ENCODE results near the gene COL15A1. TPM values are rescaled to one million over a fixed set of nuclear protein-coding genes. Genes with fewer than 3 reads are reported as not detected.

The COL15A1 gene
- total RNA-seq, 1 experiment from 2014 or later: 0.22 TPM

DNA sequence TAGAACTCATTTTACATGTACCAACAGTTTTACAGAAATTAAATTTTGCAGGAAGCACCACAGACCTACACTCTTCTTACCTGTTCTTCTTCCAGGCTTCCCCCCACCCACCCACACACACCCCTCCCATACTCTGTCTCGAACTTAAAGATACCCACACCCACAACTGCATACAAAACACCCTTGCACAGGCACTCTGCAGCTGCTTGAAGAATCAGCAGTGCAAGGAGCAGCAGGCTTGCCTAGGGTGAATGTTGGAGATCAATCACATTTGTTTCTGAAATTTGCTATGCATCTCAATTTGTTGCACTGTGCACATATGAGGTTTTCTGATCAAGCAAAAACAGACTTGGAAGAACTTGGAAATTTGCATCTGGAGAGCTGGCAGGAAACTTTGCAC is 83.7 kb downstream of the COL15A1 start:
- Mint-ChIP-seq H3K4me3 (no peak overlapping the region), H3K27ac (no peak overlapping the region), H3K4me1 (no peaks in the 10 kb centered on the region), H3K27me3 (ENCODE audit: low read depth) (no peaks in the 10 kb centered on the region; the same call in 1 of the 2 replicates), H3K9me3 (peaks cover 5% of the 10 kb centered on the region; the same call in 1 of the 2 replicates), H3K36me3 (no peaks in the 10 kb centered on the region)
- DNase-seq (ENCODE audit: low spot score) (no peak), ATAC-seq (no peak)
- CTCF ChIA-PET: interaction anchor here (0.6 to 0.8 kb wide), 2 partner anchors 12 to 114 kb away, joined by 3 read pairs; no protein-coding TSS in a partner anchor
- POLR2A ChIA-PET: no interaction called here
- TF ChIP-seq FOXK1 (CRISPR knock-in tag; IDR thresholded peaks at IDR 0.05) (no peak), ZNF416 (CRISPR knock-in tag; IDR thresholded peaks at IDR 0.05) (no peak), TEAD1 (CRISPR knock-in tag; IDR thresholded peaks at IDR 0.05) (no peak), ATF1 (CRISPR knock-in tag; IDR thresholded peaks at IDR 0.05) (no peak)
- TF ChIP-seq, protein P1, sequence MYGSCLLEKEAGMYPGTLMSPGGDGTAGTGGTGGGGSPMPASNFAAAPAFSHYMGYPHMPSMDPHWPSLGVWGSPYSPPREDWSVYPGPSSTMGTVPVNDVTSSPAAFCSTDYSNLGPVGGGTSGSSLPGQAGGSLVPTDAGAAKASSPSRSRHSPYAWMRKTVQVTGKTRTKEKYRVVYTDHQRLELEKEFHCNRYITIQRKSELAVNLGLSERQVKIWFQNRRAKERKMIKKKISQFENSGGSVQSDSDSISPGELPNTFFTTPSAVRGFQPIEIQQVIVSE (CRISPR knock-in tag; IDR thresholded peaks at IDR 0.05; ENCODE audit: borderline replicate concordance): no peak

DNA sequence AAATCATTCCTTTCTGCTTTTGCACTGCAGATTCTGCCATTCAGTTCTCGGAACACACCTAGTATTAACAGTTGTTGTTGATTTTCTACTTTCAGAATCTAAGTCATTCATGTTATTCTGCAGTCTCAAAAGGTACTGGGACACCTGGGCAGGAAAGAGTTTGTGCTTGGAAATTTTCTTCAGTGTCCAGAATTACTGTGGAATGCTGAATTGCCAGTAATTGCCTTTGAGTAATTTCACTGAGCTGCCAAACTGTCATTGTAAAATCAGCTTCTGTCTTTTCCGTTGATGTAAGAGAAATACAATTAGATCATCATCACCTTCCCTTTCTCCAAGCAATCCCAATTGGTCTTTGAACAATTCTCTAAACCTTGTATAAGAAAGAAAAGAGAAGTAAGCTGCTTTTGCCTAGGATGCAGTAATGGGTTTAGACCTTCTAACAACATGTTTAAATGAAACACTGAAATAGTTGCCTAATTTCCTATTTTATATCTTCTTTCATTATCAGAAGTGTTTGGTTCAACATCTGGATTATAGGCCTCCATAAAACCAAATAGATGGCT is 85.5 kb downstream of the COL15A1 start:
- H3K4me3 Mint-ChIP-seq: no peak overlapping the region
- no peaks in the 10 kb centered on the region for H3K4me1 Mint-ChIP-seq
- ATAC-seq (no peak), DNase-seq (ENCODE audit: low spot score) (no peak)
- TF ChIP-seq, protein P2, sequence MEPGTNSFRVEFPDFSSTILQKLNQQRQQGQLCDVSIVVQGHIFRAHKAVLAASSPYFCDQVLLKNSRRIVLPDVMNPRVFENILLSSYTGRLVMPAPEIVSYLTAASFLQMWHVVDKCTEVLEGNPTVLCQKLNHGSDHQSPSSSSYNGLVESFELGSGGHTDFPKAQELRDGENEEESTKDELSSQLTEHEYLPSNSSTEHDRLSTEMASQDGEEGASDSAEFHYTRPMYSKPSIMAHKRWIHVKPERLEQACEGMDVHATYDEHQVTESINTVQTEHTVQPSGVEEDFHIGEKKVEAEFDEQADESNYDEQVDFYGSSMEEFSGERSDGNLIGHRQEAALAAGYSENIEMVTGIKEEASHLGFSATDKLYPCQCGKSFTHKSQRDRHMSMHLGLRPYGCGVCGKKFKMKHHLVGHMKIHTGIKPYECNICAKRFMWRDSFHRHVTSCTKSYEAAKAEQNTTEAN (CRISPR knock-in tag; IDR thresholded peaks at IDR 0.05): no peak
- no peak for TF ChIP-seq JAZF1 (CRISPR knock-in tag; IDR thresholded peaks at IDR 0.05)
- TF ChIP-seq, protein P3, sequence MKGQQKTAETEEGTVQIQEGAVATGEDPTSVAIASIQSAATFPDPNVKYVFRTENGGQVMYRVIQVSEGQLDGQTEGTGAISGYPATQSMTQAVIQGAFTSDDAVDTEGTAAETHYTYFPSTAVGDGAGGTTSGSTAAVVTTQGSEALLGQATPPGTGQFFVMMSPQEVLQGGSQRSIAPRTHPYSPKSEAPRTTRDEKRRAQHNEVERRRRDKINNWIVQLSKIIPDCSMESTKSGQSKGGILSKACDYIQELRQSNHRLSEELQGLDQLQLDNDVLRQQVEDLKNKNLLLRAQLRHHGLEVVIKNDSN (CRISPR knock-in tag; IDR thresholded peaks at IDR 0.05): no peak
- no peak for TF ChIP-seq NR3C1 (CRISPR knock-in tag; conservative IDR thresholded peaks at IDR 0.05; ENCODE audit: low read depth)
- TF ChIP-seq, protein P4, sequence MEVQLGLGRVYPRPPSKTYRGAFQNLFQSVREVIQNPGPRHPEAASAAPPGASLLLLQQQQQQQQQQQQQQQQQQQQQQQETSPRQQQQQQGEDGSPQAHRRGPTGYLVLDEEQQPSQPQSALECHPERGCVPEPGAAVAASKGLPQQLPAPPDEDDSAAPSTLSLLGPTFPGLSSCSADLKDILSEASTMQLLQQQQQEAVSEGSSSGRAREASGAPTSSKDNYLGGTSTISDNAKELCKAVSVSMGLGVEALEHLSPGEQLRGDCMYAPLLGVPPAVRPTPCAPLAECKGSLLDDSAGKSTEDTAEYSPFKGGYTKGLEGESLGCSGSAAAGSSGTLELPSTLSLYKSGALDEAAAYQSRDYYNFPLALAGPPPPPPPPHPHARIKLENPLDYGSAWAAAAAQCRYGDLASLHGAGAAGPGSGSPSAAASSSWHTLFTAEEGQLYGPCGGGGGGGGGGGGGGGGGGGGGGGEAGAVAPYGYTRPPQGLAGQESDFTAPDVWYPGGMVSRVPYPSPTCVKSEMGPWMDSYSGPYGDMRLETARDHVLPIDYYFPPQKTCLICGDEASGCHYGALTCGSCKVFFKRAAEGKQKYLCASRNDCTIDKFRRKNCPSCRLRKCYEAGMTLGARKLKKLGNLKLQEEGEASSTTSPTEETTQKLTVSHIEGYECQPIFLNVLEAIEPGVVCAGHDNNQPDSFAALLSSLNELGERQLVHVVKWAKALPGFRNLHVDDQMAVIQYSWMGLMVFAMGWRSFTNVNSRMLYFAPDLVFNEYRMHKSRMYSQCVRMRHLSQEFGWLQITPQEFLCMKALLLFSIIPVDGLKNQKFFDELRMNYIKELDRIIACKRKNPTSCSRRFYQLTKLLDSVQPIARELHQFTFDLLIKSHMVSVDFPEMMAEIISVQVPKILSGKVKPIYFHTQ (CRISPR knock-in tag; IDR thresholded peaks at IDR 0.05): no peak
- TF ChIP-seq HMGA2 (CRISPR knock-in tag; IDR thresholded peaks at IDR 0.05): no peak
- TF ChIP-seq, protein P5, sequence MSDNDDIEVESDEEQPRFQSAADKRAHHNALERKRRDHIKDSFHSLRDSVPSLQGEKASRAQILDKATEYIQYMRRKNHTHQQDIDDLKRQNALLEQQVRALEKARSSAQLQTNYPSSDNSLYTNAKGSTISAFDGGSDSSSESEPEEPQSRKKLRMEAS (CRISPR knock-in tag; IDR thresholded peaks at IDR 0.05): no peak
- TF ChIP-seq FOXP1 (CRISPR knock-in tag; IDR thresholded peaks at IDR 0.05; ENCODE audit: borderline replicate concordance): no peak
- TF ChIP-seq, protein P6, sequence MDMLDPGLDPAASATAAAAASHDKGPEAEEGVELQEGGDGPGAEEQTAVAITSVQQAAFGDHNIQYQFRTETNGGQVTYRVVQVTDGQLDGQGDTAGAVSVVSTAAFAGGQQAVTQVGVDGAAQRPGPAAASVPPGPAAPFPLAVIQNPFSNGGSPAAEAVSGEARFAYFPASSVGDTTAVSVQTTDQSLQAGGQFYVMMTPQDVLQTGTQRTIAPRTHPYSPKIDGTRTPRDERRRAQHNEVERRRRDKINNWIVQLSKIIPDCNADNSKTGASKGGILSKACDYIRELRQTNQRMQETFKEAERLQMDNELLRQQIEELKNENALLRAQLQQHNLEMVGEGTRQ (CRISPR knock-in tag; IDR thresholded peaks at IDR 0.05): no peak
- peaks cover 5% of the 10 kb centered on the region; the same call in 1 of the 2 replicates for H3K9me3 Mint-ChIP-seq
- no peak overlapping the region for H3K27ac Mint-ChIP-seq
- no peaks in the 10 kb centered on the region for H3K36me3 Mint-ChIP-seq
- H3K27me3 Mint-ChIP-seq (ENCODE audit: low read depth): no peaks in the 10 kb centered on the region; the same call in 1 of the 2 replicates
- POLR2A ChIA-PET: no interaction called here
- CTCF ChIA-PET: interaction anchor here (1.1 kb wide), 1 partner anchor 10 kb away, joined by 3 read pairs; no protein-coding TSS in a partner anchor

DNA sequence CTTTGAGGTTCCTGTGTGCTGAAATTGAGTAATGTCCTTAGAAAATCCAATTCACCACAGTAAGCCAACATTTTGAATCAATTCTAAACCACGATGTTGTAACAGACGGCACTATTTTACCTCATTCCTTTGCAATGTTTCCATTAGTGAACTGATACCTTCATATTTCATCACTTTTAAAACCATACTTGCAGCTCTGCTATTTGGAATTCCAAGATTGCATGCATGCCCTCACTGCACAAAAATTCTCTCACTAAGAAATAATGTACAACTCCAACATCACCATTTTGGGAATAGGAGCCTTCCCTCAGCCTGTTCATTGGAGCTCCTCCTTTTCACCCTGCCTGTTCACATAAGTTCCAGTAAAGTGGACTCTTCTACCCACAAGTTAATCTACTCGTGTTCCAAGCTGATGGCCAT is 86.4 kb downstream of the COL15A1 start:
- no peak overlapping the region for H3K27ac Mint-ChIP-seq
- POLR2A ChIA-PET: no interaction called here
- peaks cover 4% of the 10 kb centered on the region; the same call in 1 of the 2 replicates for H3K9me3 Mint-ChIP-seq
- DNase-seq (ENCODE audit: low spot score) (no peak), ATAC-seq (no peak)
- CTCF ChIA-PET: interaction anchor here (1.1 kb wide), 1 partner anchor 9 kb away, joined by 3 read pairs; no protein-coding TSS in a partner anchor
- no peaks in the 10 kb centered on the region; the same call in 1 of the 2 replicates for H3K27me3 Mint-ChIP-seq (ENCODE audit: low read depth)
- H3K4me3 Mint-ChIP-seq: no peak overlapping the region
- no peaks in the 10 kb centered on the region for H3K36me3 Mint-ChIP-seq
- no peaks in the 10 kb centered on the region for H3K4me1 Mint-ChIP-seq
- TF ChIP-seq, protein P7, sequence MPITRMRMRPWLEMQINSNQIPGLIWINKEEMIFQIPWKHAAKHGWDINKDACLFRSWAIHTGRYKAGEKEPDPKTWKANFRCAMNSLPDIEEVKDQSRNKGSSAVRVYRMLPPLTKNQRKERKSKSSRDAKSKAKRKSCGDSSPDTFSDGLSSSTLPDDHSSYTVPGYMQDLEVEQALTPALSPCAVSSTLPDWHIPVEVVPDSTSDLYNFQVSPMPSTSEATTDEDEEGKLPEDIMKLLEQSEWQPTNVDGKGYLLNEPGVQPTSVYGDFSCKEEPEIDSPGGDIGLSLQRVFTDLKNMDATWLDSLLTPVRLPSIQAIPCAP (CRISPR knock-in tag; IDR thresholded peaks at IDR 0.05): no peak
- TF ChIP-seq, protein P5 (CRISPR knock-in tag; IDR thresholded peaks at IDR 0.05): no peak
- TF ChIP-seq, protein P8, sequence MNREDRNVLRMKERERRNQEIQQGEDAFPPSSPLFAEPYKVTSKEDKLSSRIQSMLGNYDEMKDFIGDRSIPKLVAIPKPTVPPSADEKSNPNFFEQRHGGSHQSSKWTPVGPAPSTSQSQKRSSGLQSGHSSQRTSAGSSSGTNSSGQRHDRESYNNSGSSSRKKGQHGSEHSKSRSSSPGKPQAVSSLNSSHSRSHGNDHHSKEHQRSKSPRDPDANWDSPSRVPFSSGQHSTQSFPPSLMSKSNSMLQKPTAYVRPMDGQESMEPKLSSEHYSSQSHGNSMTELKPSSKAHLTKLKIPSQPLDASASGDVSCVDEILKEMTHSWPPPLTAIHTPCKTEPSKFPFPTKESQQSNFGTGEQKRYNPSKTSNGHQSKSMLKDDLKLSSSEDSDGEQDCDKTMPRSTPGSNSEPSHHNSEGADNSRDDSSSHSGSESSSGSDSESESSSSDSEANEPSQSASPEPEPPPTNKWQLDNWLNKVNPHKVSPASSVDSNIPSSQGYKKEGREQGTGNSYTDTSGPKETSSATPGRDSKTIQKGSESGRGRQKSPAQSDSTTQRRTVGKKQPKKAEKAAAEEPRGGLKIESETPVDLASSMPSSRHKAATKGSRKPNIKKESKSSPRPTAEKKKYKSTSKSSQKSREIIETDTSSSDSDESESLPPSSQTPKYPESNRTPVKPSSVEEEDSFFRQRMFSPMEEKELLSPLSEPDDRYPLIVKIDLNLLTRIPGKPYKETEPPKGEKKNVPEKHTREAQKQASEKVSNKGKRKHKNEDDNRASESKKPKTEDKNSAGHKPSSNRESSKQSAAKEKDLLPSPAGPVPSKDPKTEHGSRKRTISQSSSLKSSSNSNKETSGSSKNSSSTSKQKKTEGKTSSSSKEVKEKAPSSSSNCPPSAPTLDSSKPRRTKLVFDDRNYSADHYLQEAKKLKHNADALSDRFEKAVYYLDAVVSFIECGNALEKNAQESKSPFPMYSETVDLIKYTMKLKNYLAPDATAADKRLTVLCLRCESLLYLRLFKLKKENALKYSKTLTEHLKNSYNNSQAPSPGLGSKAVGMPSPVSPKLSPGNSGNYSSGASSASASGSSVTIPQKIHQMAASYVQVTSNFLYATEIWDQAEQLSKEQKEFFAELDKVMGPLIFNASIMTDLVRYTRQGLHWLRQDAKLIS (CRISPR knock-in tag; IDR thresholded peaks at IDR 0.05; ENCODE audit: borderline replicate concordance): no peak
- TF ChIP-seq, protein P6 (CRISPR knock-in tag; IDR thresholded peaks at IDR 0.05): no peak
- TF ChIP-seq TEAD1 (CRISPR knock-in tag; IDR thresholded peaks at IDR 0.05): no peak
- no peak for TF ChIP-seq NR1H2 (CRISPR knock-in tag; IDR thresholded peaks at IDR 0.05)

Data from WTC11 (cell line).